Osteoblast (primary cell): ENCODE results near the gene FGF12. TPM values are rescaled to one million over a fixed set of nuclear protein-coding genes. Genes with fewer than 3 reads are reported as not detected.

Source experiments
- DNase-seq: peaks from one replicate; pipeline ENCODE4 v3.0.0; 2011; ENCODE audit warnings: low spot score, mixed read lengths; ENCODE audit not compliant: insufficient read length; ENCODE audit errors: missing footprints
- H2AFZ ChIP-seq: 2 replicates; pipeline ENCODE4 v1.6.0; 2011; ENCODE audit warnings: mild to moderate bottlenecking, low read length
- H3K27ac ChIP-seq: 2 replicates; pipeline ENCODE4 v1.5.1; 2011; ENCODE audit warnings: mild to moderate bottlenecking, low read depth, low read length, moderate library complexity
- H3K27me3 ChIP-seq: 2 replicates; pipeline ENCODE4 v1.6.0; 2012; ENCODE audit warnings: mild to moderate bottlenecking, control low read depth, inconsistent platforms, low read length, moderate library complexity; ENCODE audit not compliant: insufficient read depth
- H3K36me3 ChIP-seq: 2 replicates; pipeline ENCODE4 v1.5.1; 2011; ENCODE audit warnings: mild to moderate bottlenecking, low read length, control low read depth, moderate library complexity; ENCODE audit not compliant: insufficient read depth
- H3K4me1 ChIP-seq: 2 replicates; pipeline ENCODE4 v1.5.1; 2011; ENCODE audit warnings: mild to moderate bottlenecking, low read length, control low read depth, moderate library complexity; ENCODE audit not compliant: insufficient read depth
- H3K4me2 ChIP-seq: 2 replicates; pipeline ENCODE4 v1.6.0; 2011; ENCODE audit warnings: mild to moderate bottlenecking, low read length; ENCODE audit not compliant: insufficient read depth
- H3K4me3 ChIP-seq: fragments of 200-600 bp; sonication (generic); 3 replicates; pipeline ENCODE4 v1.5.1; 2012; ENCODE audit warnings: mild to moderate bottlenecking, low read length, inconsistent platforms; ENCODE audit not compliant: insufficient read depth
- H3K79me2 ChIP-seq: 2 replicates; pipeline ENCODE4 v1.6.0; 2012; ENCODE audit warnings: mild to moderate bottlenecking, low read length, control low read depth, inconsistent platforms; ENCODE audit not compliant: insufficient read depth
- H3K9me3 ChIP-seq: 2 replicates; pipeline ENCODE4 v1.5.1; 2011; ENCODE audit warnings: low read depth, low read length, control low read depth
- H4K20me1 ChIP-seq: 2 replicates; pipeline ENCODE4 v1.6.0; 2012; ENCODE audit warnings: mild to moderate bottlenecking, low read length, control low read depth; ENCODE audit not compliant: insufficient read depth
- total RNA-seq: library from RNA; depleted of rRNA; stranded (reverse); fragments of >200 nt; gene quantifications from 2 replicates; pipeline ENCODE4 v1.2.3, GENCODE V29; 2012
- TF ChIP-seq, protein P1 (sequence below): IDR thresholded peaks from 2 replicates; pipeline ENCODE4 v1.5.1; 2011; ENCODE audit warnings: mild to moderate bottlenecking, low read depth, low read length, moderate library complexity; ENCODE audit errors: extremely low read depth

Gene FGF12
- total RNA-seq, 1 donor: not detected

DNA sequence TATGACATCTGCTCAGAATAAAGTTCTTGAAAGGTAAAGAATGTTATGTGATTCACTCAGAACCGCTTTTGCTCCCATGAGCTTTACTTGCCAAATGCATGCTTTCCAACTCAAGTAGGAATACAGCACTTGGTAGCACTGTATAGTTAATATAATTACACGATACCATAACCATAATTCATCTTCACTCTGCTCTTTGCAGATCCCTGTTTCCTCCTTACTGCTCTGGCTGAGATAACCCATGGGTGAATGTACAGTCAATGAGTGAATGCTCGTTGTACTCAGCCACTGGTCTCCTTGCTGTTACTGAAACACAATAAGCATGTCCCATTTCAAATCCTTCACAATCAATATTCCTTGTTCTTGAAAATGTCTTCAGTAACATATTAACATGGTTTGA lies 550.0 kb downstream of the FGF12 start:
- H3K27ac ChIP-seq: no peak overlapping the region
- DNase-seq: peak; percentile 44
- no peaks in the 10 kb centered on the region for H3K79me2 ChIP-seq
- no peak overlapping the region for H3K4me2 ChIP-seq
- H2AFZ ChIP-seq: no peak overlapping the region
- TF ChIP-seq, protein P1, sequence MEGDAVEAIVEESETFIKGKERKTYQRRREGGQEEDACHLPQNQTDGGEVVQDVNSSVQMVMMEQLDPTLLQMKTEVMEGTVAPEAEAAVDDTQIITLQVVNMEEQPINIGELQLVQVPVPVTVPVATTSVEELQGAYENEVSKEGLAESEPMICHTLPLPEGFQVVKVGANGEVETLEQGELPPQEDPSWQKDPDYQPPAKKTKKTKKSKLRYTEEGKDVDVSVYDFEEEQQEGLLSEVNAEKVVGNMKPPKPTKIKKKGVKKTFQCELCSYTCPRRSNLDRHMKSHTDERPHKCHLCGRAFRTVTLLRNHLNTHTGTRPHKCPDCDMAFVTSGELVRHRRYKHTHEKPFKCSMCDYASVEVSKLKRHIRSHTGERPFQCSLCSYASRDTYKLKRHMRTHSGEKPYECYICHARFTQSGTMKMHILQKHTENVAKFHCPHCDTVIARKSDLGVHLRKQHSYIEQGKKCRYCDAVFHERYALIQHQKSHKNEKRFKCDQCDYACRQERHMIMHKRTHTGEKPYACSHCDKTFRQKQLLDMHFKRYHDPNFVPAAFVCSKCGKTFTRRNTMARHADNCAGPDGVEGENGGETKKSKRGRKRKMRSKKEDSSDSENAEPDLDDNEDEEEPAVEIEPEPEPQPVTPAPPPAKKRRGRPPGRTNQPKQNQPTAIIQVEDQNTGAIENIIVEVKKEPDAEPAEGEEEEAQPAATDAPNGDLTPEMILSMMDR: no peak
- H3K27me3 ChIP-seq: no peaks in the 10 kb centered on the region
- no peaks in the 10 kb centered on the region for H3K9me3 ChIP-seq
- no peaks in the 10 kb centered on the region for H3K36me3 ChIP-seq
- H4K20me1 ChIP-seq: no peaks in the 10 kb centered on the region
- no peak overlapping the region for H3K4me3 ChIP-seq
- H3K4me1 ChIP-seq: no peaks in the 10 kb centered on the region

DNA sequence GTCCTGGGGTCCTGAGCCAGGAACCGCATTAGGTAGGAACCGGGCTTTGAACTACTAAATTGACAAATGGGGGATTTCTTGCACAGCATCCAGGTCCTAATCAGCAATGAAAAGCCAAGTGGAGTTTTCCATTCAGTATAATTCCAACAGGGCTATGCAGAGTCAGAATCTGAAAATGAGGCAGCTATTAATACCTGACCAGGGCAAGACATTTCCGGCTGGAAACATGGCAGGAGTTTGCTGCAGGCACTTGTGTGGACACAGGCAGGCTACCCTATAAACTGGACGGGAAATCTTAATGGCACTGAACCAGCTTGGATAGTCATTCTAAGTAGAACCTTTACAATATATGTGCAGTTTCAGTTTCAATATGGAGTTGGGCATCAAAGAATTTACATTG lies 553.1 kb downstream of the FGF12 start:
- Histone ChIP-seq H3K4me1 (peaks cover 2% of the 10 kb centered on the region), H3K27ac (no peak overlapping the region), H4K20me1 (no peaks in the 10 kb centered on the region), H2AFZ (no peak overlapping the region), H3K79me2 (no peaks in the 10 kb centered on the region), H3K36me3 (no peaks in the 10 kb centered on the region), H3K9me3 (no peaks in the 10 kb centered on the region), H3K27me3 (no peaks in the 10 kb centered on the region), H3K4me2 (no peak overlapping the region), H3K4me3 (no peak overlapping the region)
- no peak for DNase-seq
- TF ChIP-seq, protein P1: no peak

DNA sequence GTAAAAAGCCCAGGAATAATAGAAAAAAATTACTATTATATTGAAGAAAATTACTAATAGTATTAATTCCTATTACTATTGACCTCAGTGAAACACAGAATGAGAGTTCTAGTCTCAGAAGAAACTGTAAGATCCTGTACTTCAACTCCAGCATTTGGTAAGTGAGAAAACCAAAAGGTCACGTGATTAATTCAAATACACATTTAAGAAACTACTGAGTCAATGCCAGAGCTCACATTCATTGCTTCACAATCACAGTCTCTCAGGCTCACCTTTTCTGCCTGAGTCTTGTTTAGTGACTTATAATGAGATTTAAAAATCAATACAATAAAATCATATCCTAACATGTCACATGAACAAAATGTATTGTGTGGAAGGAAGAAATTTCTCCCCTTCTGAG lies 556.1 kb downstream of the FGF12 start:
- no peak overlapping the region for H3K27ac ChIP-seq
- H4K20me1 ChIP-seq: no peaks in the 10 kb centered on the region
- H3K4me1 ChIP-seq: peaks cover 2% of the 10 kb centered on the region
- no peaks in the 10 kb centered on the region for H3K27me3 ChIP-seq
- no peak overlapping the region for H3K4me2 ChIP-seq
- H3K9me3 ChIP-seq: no peaks in the 10 kb centered on the region
- no peaks in the 10 kb centered on the region for H3K79me2 ChIP-seq
- no peaks in the 10 kb centered on the region for H3K36me3 ChIP-seq
- no peak overlapping the region for H3K4me3 ChIP-seq
- no peak overlapping the region for H2AFZ ChIP-seq
- DNase-seq: no peak
- TF ChIP-seq, protein P1: no peak

DNA sequence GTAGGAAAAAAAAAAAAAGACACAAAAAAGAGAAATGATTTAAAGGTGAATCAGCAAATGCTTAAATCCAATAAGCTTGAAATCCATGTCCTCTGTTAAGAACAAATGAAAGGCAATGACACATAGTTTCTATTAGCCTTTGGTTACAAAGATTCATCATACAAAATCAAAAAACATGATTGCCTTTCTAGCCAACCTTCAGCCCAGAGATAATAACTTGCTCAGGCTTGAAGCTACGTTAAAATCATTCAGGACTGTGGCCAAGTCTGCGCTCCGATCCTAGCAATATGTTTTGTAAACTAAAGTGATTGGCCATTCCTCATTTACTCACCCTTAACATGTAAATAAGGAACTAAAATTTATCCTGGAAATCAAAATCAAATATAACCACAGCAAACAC lies 556.7 kb downstream of the FGF12 start:
- Histone ChIP-seq H3K27ac (no peak overlapping the region), H4K20me1 (no peaks in the 10 kb centered on the region), H3K4me2 (no peak overlapping the region), H3K36me3 (no peaks in the 10 kb centered on the region), H3K27me3 (no peaks in the 10 kb centered on the region), H3K4me3 (no peak overlapping the region), H3K79me2 (no peaks in the 10 kb centered on the region), H3K4me1 (peaks cover 2% of the 10 kb centered on the region), H2AFZ (no peak overlapping the region), H3K9me3 (no peaks in the 10 kb centered on the region)
- TF ChIP-seq, protein P1: no peak
- DNase-seq: no peak
